ENCODE measurements around the gene TESPA1.
A peak's percentile ranks its signal among the peaks of the same experiment; 100 is the strongest.
"Not testable (repeated sequence)": the region's sequence is repeated elsewhere in the genome, so short reads cannot be mapped to it uniquely, and the experiment has no call there.

Gene TESPA1

GRCh38 chr12:54943292-54943691 lies 41.3 kb downstream of the TESPA1 start:
- not testable (repeated sequence) for DNase-seq

GRCh38 chr12:54941659-54942058 lies 42.9 kb downstream of the TESPA1 start:
- peak; percentile 55 for DNase-seq

- DNase-seq = no peak
Measured at GRCh38 chr12:54940727-54941315, 43.7 kb downstream of the TESPA1 start.

GRCh38 chr12:54937929-54938328 lies 46.6 kb downstream of the TESPA1 start:
- DNase-seq = no peak

- no peak for DNase-seq
Measured at GRCh38 chr12:54937376-54937775, 47.2 kb downstream of the TESPA1 start.

GRCh38 chr12:54936736-54937135 lies 47.8 kb downstream of the TESPA1 start:
- no peak for DNase-seq

GRCh38 chr12:54935235-54935951 lies 49.2 kb downstream of the TESPA1 start:
- no peak for DNase-seq

GRCh38 chr12:54934419-54934818 lies 50.1 kb downstream of the TESPA1 start:
- no peak for DNase-seq

GRCh38 chr12:54933376-54933775 lies 51.2 kb downstream of the TESPA1 start:
- no peak for DNase-seq

- no peak for DNase-seq
Measured at GRCh38 chr12:54932691-54933090, 51.9 kb downstream of the TESPA1 start.

GRCh38 chr12:54932038-54932437 lies 52.5 kb downstream of the TESPA1 start:
- DNase-seq = no peak

GRCh38 chr12:54929998-54930397 lies 54.6 kb downstream of the TESPA1 start:
- DNase-seq = no peak

- no peak for DNase-seq
Measured at GRCh38 chr12:54926246-54926645, 58.3 kb downstream of the TESPA1 start.

GRCh38 chr12:54924972-54925707 lies 59.4 kb downstream of the TESPA1 start:
- DNase-seq = no peak

GRCh38 chr12:54917001-54917488 lies 67.5 kb downstream of the TESPA1 start:
- DNase-seq = no peak
